Bronchial epithelial cell (primary cell): ENCODE results near the gene FLNA. TPM values are rescaled to one million over a fixed set of nuclear protein-coding genes. Genes with fewer than 3 reads are reported as not detected.

Experiments used
- DNase-seq: peaks from one replicate; pipeline ENCODE4 v3.0.0-alpha.2; 2010; ENCODE audit warnings: low read depth
- FAIRE-seq: peaks from 2 replicates; lab custom pipeline; 2011; peaks lifted over from hg19 to GRCh38; lab: Jason Lieb, UNC
- H3K27me3 ChIP-seq: 2 replicates; pipeline ENCODE4 v1.5.1; 2011; ENCODE audit warnings: low read length; ENCODE audit not compliant: control insufficient read depth, insufficient read depth
- H3K36me3 ChIP-seq: 2 replicates; pipeline ENCODE4 v1.5.1; 2011; ENCODE audit warnings: low read length; ENCODE audit not compliant: control insufficient read depth, insufficient read depth
- H3K4me3 ChIP-seq: 2 replicates; pipeline ENCODE4 v1.5.1; 2011; ENCODE audit warnings: mild to moderate bottlenecking, low read depth, low read length, control low read depth
- total RNA-seq: library from RNA; depleted of rRNA; stranded (reverse); fragments of >200 nt; gene quantifications from 2 replicates; pipeline ENCODE4 v1.2.1, GENCODE V29; 2014
- TF ChIP-seq, protein P1 (sequence below): IDR thresholded peaks from 2 replicates; pipeline ENCODE4 v1.5.1; 2011; ENCODE audit warnings: mild to moderate bottlenecking, moderate library complexity, low read length, control low read depth, inconsistent platforms; ENCODE audit not compliant: insufficient read depth, severe bottlenecking

FLNA gene
- total RNA-seq, 1 donor from 2014 or later: 858 TPM

DNA sequence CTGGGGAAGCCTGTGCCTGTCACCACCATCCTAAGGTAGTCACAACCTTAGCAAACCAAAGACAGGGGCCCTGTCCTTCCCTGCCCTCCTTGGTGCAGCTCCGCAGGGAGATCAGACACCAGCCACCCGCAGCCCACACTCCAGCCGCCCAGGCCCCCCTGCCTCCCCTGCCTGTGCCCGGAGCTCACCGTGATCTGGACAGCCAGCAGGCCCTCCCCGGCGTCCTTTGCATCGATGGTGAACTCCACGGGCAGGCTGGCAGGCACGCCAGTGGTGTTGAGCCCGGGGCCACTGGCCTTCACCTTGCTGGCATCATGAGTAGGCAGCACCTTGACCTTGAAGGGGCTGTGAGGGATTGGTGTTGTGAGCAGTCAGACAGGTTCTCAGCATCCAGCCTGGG is 16.4 kb downstream of the FLNA start:
- TF ChIP-seq, protein P1, sequence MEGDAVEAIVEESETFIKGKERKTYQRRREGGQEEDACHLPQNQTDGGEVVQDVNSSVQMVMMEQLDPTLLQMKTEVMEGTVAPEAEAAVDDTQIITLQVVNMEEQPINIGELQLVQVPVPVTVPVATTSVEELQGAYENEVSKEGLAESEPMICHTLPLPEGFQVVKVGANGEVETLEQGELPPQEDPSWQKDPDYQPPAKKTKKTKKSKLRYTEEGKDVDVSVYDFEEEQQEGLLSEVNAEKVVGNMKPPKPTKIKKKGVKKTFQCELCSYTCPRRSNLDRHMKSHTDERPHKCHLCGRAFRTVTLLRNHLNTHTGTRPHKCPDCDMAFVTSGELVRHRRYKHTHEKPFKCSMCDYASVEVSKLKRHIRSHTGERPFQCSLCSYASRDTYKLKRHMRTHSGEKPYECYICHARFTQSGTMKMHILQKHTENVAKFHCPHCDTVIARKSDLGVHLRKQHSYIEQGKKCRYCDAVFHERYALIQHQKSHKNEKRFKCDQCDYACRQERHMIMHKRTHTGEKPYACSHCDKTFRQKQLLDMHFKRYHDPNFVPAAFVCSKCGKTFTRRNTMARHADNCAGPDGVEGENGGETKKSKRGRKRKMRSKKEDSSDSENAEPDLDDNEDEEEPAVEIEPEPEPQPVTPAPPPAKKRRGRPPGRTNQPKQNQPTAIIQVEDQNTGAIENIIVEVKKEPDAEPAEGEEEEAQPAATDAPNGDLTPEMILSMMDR: no peak
- no peak for DNase-seq
- no peak overlapping the region for H3K4me3 ChIP-seq
- no peaks in the 10 kb centered on the region for H3K27me3 ChIP-seq
- FAIRE-seq: no peak
- H3K36me3 ChIP-seq: peaks cover 48% of the 10 kb centered on the region

DNA sequence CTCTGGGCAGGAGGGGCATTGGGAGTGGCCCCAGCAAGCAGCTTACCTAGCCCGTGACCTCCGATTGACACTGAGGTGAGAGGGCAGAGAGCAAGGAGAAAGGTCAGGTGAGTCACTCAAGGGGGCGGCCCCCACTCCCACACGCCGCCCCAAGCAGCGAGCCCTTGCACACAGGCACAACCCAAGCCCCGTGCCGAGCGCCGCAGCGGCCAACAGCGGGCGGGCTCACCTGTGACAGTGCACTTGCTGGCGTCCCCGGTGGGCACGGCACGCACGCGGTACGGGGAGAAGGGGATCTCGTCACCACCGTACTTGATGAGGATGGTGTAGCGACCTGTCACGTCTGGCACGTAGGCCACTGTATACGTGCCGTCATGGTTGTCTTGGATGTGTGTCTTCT is 17.2 kb downstream of the FLNA start:
- DNase-seq (no peak), FAIRE-seq (no peak)
- Histone ChIP-seq H3K27me3 (no peaks in the 10 kb centered on the region), H3K4me3 (no peak overlapping the region), H3K36me3 (peaks cover 44% of the 10 kb centered on the region)
- TF ChIP-seq, protein P1: no peak

DNA sequence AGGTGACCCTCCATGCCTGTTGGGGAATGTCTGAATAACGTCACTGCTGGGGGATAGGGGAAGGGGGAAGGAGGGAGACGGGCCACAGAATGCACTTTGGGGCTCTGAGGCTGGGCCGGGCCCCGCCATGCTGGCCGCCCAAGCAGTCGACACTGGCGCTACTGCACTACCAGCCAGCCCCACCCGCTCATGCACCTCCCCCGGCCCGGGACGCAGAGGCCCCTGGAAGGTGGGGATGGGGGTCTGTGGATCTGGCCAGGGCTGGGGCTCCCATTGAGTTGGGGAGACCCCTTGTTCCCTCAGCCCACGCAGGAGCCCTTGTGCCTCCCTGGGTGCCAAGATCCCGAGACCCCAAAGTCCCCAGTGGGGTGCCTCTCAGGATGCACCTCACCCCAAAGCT is 17.8 kb downstream of the FLNA start:
- Histone ChIP-seq H3K36me3 (peaks cover 42% of the 10 kb centered on the region), H3K27me3 (no peaks in the 10 kb centered on the region), H3K4me3 (no peak overlapping the region)
- TF ChIP-seq, protein P1: no peak
- FAIRE-seq: no peak
- no peak for DNase-seq

DNA sequence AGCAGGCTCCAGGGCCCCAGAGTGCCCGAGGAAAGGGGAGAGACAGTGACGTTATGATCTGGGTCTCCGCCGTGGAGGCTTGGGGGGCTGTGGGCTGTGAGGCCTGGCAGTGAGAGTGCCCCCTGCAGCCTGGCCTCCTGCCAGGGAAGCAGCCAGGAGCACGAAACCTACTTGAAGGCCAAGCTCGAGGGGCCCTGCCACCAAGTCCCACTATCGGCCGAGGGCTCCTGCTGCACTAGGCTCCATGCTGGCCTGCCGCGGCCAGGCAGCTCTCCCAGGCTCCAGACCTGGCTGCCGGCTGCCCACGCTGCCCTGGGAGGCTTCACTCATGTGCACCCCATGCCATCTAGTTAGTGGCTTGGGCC is 18.7 kb downstream of the FLNA start:
- H3K36me3 ChIP-seq: peaks cover 40% of the 10 kb centered on the region

DNA sequence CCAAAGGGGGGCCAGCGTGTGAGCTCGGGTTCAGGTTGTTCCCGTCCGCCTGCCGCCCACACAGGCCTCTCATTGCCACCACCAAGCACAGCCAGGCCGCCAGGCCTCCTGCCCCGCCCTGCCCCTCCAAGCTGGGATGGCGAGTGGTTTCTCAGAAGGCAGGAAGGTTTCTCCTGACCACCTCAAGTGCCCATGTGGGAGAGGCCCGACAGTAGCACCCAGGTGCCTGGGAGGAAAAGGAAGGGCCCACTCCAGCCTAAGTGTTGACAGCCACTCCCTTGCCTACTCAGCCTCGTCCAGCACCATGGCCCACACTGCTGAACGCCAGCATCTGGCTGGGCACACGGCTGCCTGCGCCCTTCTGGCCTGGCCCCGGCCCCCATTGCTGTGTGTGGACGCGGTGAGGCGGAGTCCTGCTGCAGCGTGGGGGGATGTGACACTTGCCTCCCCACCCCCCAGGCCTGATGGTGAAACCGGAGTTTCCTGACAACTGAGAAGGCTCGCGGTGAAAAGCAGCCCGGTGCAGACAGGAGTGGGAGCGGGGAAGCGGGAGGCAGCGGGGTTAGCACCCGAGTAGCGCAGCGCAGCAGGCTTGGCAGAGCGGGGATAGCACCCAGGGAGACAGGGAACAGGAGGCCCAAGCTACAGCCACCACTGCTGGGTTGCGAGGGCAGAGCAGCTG is 19.2 kb downstream of the FLNA start:
- DNase-seq (no peak), FAIRE-seq (no peak)
- H3K36me3 ChIP-seq: peaks cover 42% of the 10 kb centered on the region
- H3K4me3 ChIP-seq: no peak overlapping the region
- TF ChIP-seq, protein P1: no peak
- H3K27me3 ChIP-seq: no peaks in the 10 kb centered on the region

More for the DNA sequence above, 18.7 kb downstream of the FLNA start:
- FAIRE-seq: no peak
- TF ChIP-seq, protein P1: no peak
- Histone ChIP-seq H3K27me3 (no peaks in the 10 kb centered on the region), H3K4me3 (no peak overlapping the region)
- no peak for DNase-seq

DNA sequence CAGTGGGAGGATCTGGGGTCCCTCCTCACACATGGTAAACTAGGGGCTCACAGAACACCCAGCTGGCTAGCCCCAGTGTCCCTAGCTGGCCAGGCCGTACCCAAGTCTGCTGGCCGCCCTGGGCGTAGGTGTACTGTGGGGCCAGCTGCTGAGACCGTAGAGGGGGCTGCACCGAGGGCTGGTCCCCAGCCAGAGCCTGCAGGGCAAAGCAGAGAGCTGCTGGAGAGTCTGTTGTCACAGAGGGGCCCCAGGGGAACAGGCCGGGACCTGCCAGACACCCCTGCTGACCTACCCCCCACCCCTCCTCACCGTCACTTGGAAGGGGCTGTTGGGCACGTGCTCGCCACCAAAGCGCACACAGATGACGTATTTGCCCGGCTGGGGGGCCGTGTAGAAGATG is 19.9 kb downstream of the FLNA start:
- no peak for FAIRE-seq
- no peak for DNase-seq
- Histone ChIP-seq H3K27me3 (no peaks in the 10 kb centered on the region), H3K4me3 (no peak overlapping the region), H3K36me3 (peaks cover 46% of the 10 kb centered on the region)
- TF ChIP-seq, protein P1: no peak
